ENCODE results near the gene HEBP1. TPM values are rescaled to one million over a fixed set of nuclear protein-coding genes. Genes with fewer than 3 reads are reported as not detected.
A peak's percentile ranks its signal among the peaks of the same experiment; 100 is the strongest.

The HEBP1 gene
- total RNA-seq, 2 donors from 2014 or later = 30.0 to 40.3 TPM

GRCh38 chr12:13026286-13026685, 26.2 kb upstream of the HEBP1 start:
- TF ChIP-seq POLR2AphosphoS5 (IDR thresholded peaks at IDR 0.05) (peak; percentile 44), POLR2A (IDR thresholded peaks at IDR 0.05) (no peak)
- Histone ChIP-seq H3K36me3 (no peaks in the 10 kb centered on the region), H3K27ac (peak overlapping the region; percentile 29 to 49)

DNA sequence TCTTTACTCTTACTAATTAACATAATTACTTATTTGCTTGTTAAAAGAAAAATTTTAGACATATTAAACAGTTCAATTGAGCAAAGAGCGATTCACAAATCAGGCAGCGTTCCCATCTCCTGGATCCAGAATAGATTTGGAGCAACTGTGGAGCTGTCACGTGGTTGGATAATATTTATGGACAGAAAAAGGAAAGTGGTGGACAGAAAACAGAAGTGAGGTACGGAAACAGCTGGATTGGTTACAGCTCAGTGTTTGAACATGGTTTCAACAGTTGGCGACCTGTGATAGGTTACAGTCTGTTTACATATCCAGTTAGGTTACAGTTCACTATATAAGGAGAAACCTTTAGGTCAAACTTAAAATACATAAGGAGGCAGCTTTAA, 24.5 kb upstream of the HEBP1 start:
- H3K27me3 ChIP-seq (replicated peaks; ENCODE audit: insufficient read depth) = no peaks in the 10 kb centered on the region
- no peaks in the 10 kb centered on the region for H3K36me3 ChIP-seq
- TF ChIP-seq POLR2A (IDR thresholded peaks at IDR 0.05) (no peak), POLR2AphosphoS5 (IDR thresholded peaks at IDR 0.05) (no peak), CTCF (IDR thresholded peaks at IDR 0.05) (no peak)
- no peaks in the 10 kb centered on the region for H3K9me3 ChIP-seq
- 57% methylated on average over 5 of the region's 5 CpGs for WGBS
- DNase-seq (ENCODE audit: low spot score) = no peak
- intact Hi-C loops (cut with DNase I) = no loop called here
- H3K4me3 ChIP-seq = no peak overlapping the region
- H3K4me1 ChIP-seq (replicated peaks) = peaks cover 2% of the 10 kb centered on the region
- no peak overlapping the region for H3K27ac ChIP-seq

More at GRCh38 chr12:13026286-13026685, 26.2 kb upstream of the HEBP1 start:
- DNase-seq (ENCODE audit: low spot score) = peak; percentile 33
- intact Hi-C loops (cut with DNase I) = no loop called here
- Histone ChIP-seq H3K9me3 (no peaks in the 10 kb centered on the region), H3K27me3 (replicated peaks; ENCODE audit: insufficient read depth) (no peaks in the 10 kb centered on the region), H3K4me3 (no peak overlapping the region), H3K4me1 (replicated peaks) (peaks cover 2% of the 10 kb centered on the region)
- WGBS = 21% methylated on average over 1 of the region's 1 CpG

GRCh38 chr12:13023811-13024530, 23.9 kb upstream of the HEBP1 start:
- intact Hi-C loops (cut with DNase I) = no loop called here
- 60% methylated on average over 6 of the region's 6 CpGs for WGBS
- H3K9me3 ChIP-seq = no peaks in the 10 kb centered on the region
- TF ChIP-seq CTCF (IDR thresholded peaks at IDR 0.05) = peak in 3 of 4 experiments; percentile 33 to 47 (median 36)
- no peak for TF ChIP-seq POLR2A (IDR thresholded peaks at IDR 0.05)
- no peaks in the 10 kb centered on the region for H3K36me3 ChIP-seq
- peaks cover 2% of the 10 kb centered on the region for H3K4me1 ChIP-seq (replicated peaks)
- no peak overlapping the region for H3K27ac ChIP-seq
- DNase-seq (ENCODE audit: low spot score) = peak; percentile 47
- no peak overlapping the region for H3K4me3 ChIP-seq
- H3K27me3 ChIP-seq (replicated peaks; ENCODE audit: insufficient read depth) = no peaks in the 10 kb centered on the region

GRCh38 chr12:13022851-13023271, 22.8 kb upstream of the HEBP1 start:
- no peak for DNase-seq (ENCODE audit: low spot score)
- no peak overlapping the region for H3K4me3 ChIP-seq
- no peaks in the 10 kb centered on the region for H3K36me3 ChIP-seq
- TF ChIP-seq POLR2AphosphoS5 (IDR thresholded peaks at IDR 0.05) (no peak), POLR2A (IDR thresholded peaks at IDR 0.05) (no peak), CTCF (IDR thresholded peaks at IDR 0.05) (no peak)
- intact Hi-C loops (cut with DNase I) = no loop called here
- H3K9me3 ChIP-seq = no peaks in the 10 kb centered on the region
- no peak overlapping the region for H3K27ac ChIP-seq
- H3K4me1 ChIP-seq (replicated peaks) = peaks cover 2% of the 10 kb centered on the region
- WGBS = 81% methylated on average over 6 of the region's 6 CpGs
- H3K27me3 ChIP-seq (replicated peaks; ENCODE audit: insufficient read depth) = no peaks in the 10 kb centered on the region

GRCh38 chr12:13011098-13011497, 11.0 kb upstream of the HEBP1 start:
- no peaks in the 10 kb centered on the region for H3K9me3 ChIP-seq
- H3K36me3 ChIP-seq = no peaks in the 10 kb centered on the region
- WGBS = 91% methylated on average over 6 of the region's 6 CpGs
- no peak overlapping the region for H3K27ac ChIP-seq
- H3K27me3 ChIP-seq (replicated peaks; ENCODE audit: insufficient read depth) = no peaks in the 10 kb centered on the region
- H3K4me3 ChIP-seq = no peak overlapping the region
- intact Hi-C loops (cut with DNase I) = no loop called here
- no peak for TF ChIP-seq CTCF (IDR thresholded peaks at IDR 0.05)
- no peak for TF ChIP-seq POLR2A (IDR thresholded peaks at IDR 0.05)
- TF ChIP-seq POLR2AphosphoS5 (IDR thresholded peaks at IDR 0.05) = no peak
- H3K4me1 ChIP-seq (replicated peaks) = no peaks in the 10 kb centered on the region
- DNase-seq (ENCODE audit: low spot score) = no peak

All from prostate gland (tissue), 2 donors.